Thyroid gland (tissue), 4 donors: ENCODE results near the gene SPOCK2. TPM values are rescaled to one million over a fixed set of nuclear protein-coding genes. Genes with fewer than 3 reads are reported as not detected.
"Not testable (repeated sequence)": the region's sequence is repeated elsewhere in the genome, so short reads cannot be mapped to it uniquely, and the experiment has no call there.

Experiments used
- DNase-seq, 2 donors: peaks; one replicate each; pipeline ENCODE4 v3.0.0-alpha.2; 2019
- H3K27ac ChIP-seq, 3 donors: fragments of 200-600 bp; sonication (generic); 1 replicate in 2 of 3; 2 replicates in 1 of 3; pipeline ENCODE4 v1.5.1; 2016 to 2019; ENCODE audit warnings: mild to moderate bottlenecking in 1 of 3, moderate library complexity in 1 of 3
- H3K27me3 ChIP-seq: fragments of 200-600 bp; sonication (generic); one replicate; pipeline ENCODE4 v1.5.1; 2019
- H3K36me3 ChIP-seq, 2 donors: fragments of 200-600 bp; sonication (generic); one replicate each; pipeline ENCODE4 v1.5.1; 2016 to 2019
- H3K4me1 ChIP-seq, 2 donors: fragments of 200-600 bp; sonication (generic); one replicate each; pipeline ENCODE4 v1.5.1; 2017 to 2019
- H3K4me3 ChIP-seq, 3 donors: fragments of 200-600 bp; sonication (generic); replicated peaks in 1 of 3; 1 replicate in 2 of 3; 2 replicates in 1 of 3; pipeline ENCODE4 v1.5.1; 2016; ENCODE audit warnings: mild to moderate bottlenecking in 1 of 3
- H3K9me3 ChIP-seq: fragments of 200-600 bp; sonication (generic); one replicate; pipeline ENCODE4 v1.5.1; 2017
- POLR2A ChIP-seq, 2 donors: fragments of 450-650 bp; IDR thresholded peaks; one replicate each; pipeline ENCODE4 v1.6.1; 2017; ENCODE audit warnings: antibody characterized with exemption in 2 of 2, mild to moderate bottlenecking in 2 of 2, moderate library complexity in 1 of 2
- WGBS, 2 donors: methylation state at CpG; one replicate each; pipeline ENCODE4 v1.1.5; 2017; 5-methylcytosine and 5-hydroxymethylcytosine counted together
- intact Hi-C: fragments of 100-400 bp; cut with DNase I; formaldehyde crosslinking; loops from one replicate; pipeline ENCODE4 v1.15.1; 2023
- total RNA-seq, 4 donors: library from RNA; depleted of rRNA; stranded (reverse); fragments of >200 nt; gene quantifications; one replicate each; pipeline ENCODE4 v1.2.3, GENCODE V29; 2016
- TF ChIP-seq, protein P1 (sequence below), 6 experiments: fragments of 200-600 bp in 3 of 6; fragments of 450-650 bp in 3 of 6; sonication (generic) in 3 of 6; IDR thresholded peaks; one replicate each; pipeline ENCODE4 v1.5.1; 2016 to 2019; ENCODE audit warnings: antibody characterized with exemption in 6 of 6, mild to moderate bottlenecking in 2 of 6, inconsistent platforms in 1 of 6, moderate library complexity in 1 of 6

The SPOCK2 gene
- total RNA-seq, 4 donors from 2014 or later: 4.3 to 17.6 (median 13.5) TPM

DNA sequence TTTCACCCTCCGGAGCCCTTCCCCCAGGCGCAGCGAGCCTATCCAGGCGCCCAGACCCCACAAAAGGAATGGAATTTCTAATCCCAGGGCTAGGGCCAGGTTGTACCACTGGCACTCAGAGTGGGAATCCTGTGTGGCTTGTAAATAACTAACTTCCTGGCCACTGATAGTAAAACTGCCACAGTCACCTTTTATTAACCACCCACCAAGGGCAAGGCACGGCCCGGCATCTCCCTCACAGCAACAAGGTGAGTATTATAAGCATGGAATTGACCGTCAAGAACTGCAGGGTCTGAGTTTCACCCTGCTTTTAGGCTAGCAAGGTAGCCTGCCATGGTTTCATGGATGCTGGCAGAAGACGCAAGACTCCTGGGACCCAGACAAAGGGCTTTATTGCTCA is 51.1 kb downstream of the SPOCK2 start:
- H3K27ac ChIP-seq: no peak overlapping the region
- TF ChIP-seq, protein P1, sequence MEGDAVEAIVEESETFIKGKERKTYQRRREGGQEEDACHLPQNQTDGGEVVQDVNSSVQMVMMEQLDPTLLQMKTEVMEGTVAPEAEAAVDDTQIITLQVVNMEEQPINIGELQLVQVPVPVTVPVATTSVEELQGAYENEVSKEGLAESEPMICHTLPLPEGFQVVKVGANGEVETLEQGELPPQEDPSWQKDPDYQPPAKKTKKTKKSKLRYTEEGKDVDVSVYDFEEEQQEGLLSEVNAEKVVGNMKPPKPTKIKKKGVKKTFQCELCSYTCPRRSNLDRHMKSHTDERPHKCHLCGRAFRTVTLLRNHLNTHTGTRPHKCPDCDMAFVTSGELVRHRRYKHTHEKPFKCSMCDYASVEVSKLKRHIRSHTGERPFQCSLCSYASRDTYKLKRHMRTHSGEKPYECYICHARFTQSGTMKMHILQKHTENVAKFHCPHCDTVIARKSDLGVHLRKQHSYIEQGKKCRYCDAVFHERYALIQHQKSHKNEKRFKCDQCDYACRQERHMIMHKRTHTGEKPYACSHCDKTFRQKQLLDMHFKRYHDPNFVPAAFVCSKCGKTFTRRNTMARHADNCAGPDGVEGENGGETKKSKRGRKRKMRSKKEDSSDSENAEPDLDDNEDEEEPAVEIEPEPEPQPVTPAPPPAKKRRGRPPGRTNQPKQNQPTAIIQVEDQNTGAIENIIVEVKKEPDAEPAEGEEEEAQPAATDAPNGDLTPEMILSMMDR (IDR thresholded peaks at IDR 0.05): no peak
- no peak for TF ChIP-seq POLR2A (IDR thresholded peaks at IDR 0.05)
- WGBS, 2 donors: 95 to 97% methylated on average over 8 of the region's 8 CpGs

DNA sequence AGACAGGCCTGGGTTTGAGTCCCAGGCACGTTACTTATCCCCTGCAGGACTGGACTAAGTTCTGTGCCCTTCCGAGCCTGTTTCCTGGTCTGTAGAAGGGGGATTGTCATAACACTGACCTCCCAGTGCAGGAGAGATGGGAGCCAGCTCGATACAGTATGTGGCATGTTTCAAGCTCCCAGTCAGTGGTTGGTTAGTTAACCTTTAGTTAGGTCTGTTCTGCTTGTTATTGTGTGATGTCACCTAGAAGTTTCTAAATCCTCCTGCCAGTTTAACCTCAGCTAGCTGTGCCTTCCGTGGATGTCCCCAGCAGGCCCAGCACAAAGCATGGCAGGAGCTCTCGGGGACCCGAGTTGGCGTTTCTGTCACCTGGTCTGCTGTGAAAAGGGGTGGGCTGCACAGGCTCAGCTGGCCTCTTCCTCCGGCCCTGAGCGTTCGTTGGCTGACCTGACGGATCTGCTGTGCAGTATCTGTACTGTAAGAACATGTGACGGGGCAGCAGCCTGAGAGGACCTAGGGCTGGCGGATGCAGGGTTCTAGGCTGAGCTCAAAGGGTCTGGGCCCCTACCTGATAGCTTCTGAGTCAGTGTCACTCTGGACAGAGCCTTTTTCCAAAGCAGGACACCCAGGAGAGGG is 53.0 kb downstream of the SPOCK2 start:
- H3K27ac ChIP-seq: no peak overlapping the region
- intact Hi-C loops: no loop called here

More for the DNA sequence above, 51.1 kb downstream of the SPOCK2 start:
- no peak for DNase-seq
- Histone ChIP-seq H3K9me3 (no peaks in the 10 kb centered on the region), H3K4me3 (no peak overlapping the region), H3K4me1 (no peaks in the 10 kb centered on the region), H3K36me3 (no peaks in the 10 kb centered on the region), H3K27me3 (no peaks in the 10 kb centered on the region)
- intact Hi-C loops: no loop called here

DNA sequence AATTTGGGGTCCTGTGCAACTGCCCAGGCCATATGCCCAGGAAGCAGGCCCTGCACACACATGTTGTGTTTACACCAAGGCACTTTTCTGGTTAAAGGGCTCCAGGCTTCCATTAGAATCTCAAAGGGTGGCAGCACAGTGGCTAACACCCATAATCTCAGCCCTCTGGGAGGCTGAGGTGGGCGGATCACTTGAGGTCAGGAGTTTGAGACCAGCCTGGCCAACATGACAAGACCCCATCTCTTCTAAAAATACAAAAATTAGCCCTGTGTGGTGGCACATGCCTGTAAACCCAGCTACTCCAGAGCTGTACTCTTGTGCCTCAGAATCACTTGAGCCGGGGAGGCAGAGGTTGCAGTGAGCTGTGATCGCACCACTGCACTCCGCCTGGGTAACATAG is 53.6 kb downstream of the SPOCK2 start:
- no peak for DNase-seq
- Histone ChIP-seq H3K27me3 (no peaks in the 10 kb centered on the region), H3K36me3 (no peaks in the 10 kb centered on the region), H3K27ac (no peak overlapping the region), H3K4me3 (no peak overlapping the region), H3K4me1 (no peaks in the 10 kb centered on the region), H3K9me3 (no peaks in the 10 kb centered on the region)
- TF ChIP-seq, protein P1 (IDR thresholded peaks at IDR 0.05): no peak
- TF ChIP-seq POLR2A (IDR thresholded peaks at IDR 0.05): no peak
- intact Hi-C loops: no loop called here
- 91 to 100% methylated on average over 4 of the region's 4 CpGs for WGBS, 2 donors

More for the DNA sequence above, 53.0 kb downstream of the SPOCK2 start:
- no peak for DNase-seq
- H3K27me3 ChIP-seq: no peaks in the 10 kb centered on the region
- H3K4me3 ChIP-seq: no peak overlapping the region
- H3K36me3 ChIP-seq: no peaks in the 10 kb centered on the region
- no peaks in the 10 kb centered on the region for H3K4me1 ChIP-seq
- H3K9me3 ChIP-seq: no peaks in the 10 kb centered on the region
- WGBS, 2 donors: 90 to 91% methylated on average over 10 to 13 of the region's 13 CpGs
- TF ChIP-seq, protein P1 (IDR thresholded peaks at IDR 0.05): no peak
- TF ChIP-seq POLR2A (IDR thresholded peaks at IDR 0.05): no peak

DNA sequence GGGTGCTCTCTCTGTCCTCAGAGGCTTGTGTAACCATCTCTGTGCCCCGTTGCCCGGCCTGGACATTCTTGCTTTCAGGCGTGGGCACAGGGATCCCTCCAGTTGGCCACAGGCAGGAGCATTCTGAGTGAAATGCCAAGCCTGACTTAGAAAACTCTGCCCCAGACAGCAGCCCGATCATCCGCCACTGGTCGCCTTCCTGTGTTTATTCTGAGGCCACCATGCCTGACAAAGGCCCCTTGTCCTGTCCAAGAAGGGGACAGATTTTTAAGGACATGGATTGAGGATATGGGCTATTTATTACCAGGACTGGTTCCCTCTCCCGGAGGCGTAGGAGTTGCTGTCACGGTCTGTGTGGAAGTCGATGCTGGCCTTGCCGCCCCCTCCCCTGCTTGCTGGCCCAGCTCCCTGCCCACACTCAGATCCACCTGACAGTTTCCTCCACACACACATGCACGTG is 54.3 kb downstream of the SPOCK2 start:
- intact Hi-C loops: no loop called here
- 56 to 58% methylated on average over 11 of the region's 12 CpGs for WGBS, 2 donors
- Histone ChIP-seq H3K27me3 (no peaks in the 10 kb centered on the region), H3K4me3 (no peak overlapping the region), H3K36me3 (no peaks in the 10 kb centered on the region), H3K9me3 (no peaks in the 10 kb centered on the region), H3K4me1 (no peaks in the 10 kb centered on the region), H3K27ac (no peak overlapping the region)
- DNase-seq: peak in 1 of 2 donors; percentile 25
- no peak for TF ChIP-seq POLR2A (IDR thresholded peaks at IDR 0.05)
- TF ChIP-seq, protein P1 (IDR thresholded peaks at IDR 0.05): no peak

DNA sequence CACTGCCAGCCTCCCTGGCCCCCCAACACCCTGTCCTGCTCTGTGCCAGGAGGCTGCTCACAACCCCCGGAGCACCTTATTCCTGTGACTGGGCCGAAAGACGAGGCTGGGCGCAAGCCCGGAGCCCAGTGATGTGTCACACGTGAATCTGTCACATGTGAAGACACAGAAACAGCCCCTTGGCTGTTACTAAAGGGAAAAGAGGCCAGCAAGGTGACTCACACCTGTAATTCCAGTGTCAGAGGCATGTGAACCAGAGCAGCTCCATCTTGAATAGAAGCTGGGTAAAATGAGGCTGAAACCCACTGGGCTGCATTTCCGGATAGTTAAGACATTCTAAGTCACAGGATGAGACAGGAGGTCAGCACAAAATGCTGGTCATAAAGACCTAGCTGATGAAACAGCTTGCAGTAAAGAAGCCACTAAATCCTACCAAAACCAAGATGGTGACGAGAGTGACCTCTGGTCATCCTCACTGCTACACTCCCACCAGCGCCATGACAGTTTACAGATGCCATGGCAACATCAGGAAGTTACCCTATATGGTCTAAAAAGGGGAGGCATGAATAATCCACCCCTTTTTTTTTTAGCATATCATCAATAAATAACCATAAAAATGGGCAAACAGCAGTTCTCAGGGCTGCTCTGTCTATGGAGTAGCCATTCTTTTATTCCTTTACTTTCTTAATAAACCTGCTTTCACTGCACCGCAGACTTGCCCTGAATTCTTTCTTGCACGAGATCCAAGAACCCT is 55.8 kb downstream of the SPOCK2 start:
- H3K4me3 ChIP-seq, H3K27ac ChIP-seq, H3K9me3 ChIP-seq, DNase-seq, H3K36me3 ChIP-seq, intact Hi-C loops, H3K27me3 ChIP-seq, H3K4me1 ChIP-seq: not testable (repeated sequence)
- WGBS, 2 donors: 84 to 94% methylated on average over 11 of the region's 11 CpGs
